Measurements from ENCODE around the gene SLC51A. TPM values are rescaled to one million over a fixed set of nuclear protein-coding genes. Genes with fewer than 3 reads are reported as not detected.

The SLC51A gene
- total RNA-seq, 1 donor from 2014 or later: not detected

Other genes with a start within 250 kb of the SLC51A start
- 144 and 148 TPM in 2 replicates for gene TFRC, start 134.4 kb upstream of the SLC51A start, total RNA-seq
- gene ZDHHC19, start 5.1 kb upstream of the SLC51A start, total RNA-seq: not detected in 2 replicates
- 73.6 and 90.0 TPM in 2 replicates for gene PCYT1A, start 71.2 kb downstream of the SLC51A start, total RNA-seq
- gene DYNLT2B, start 101.7 kb downstream of the SLC51A start, total RNA-seq: 16.1 and 17.2 TPM in 2 replicates
- gene TM4SF19, start 121.9 kb downstream of the SLC51A start, total RNA-seq: not detected in 2 replicates
- gene UBXN7, start 215.9 kb downstream of the SLC51A start, total RNA-seq: 13.9 and 31.6 TPM in 2 replicates

Data from renal cortical epithelial cell (primary cell).